Measurements from ENCODE around the gene ACE.
A peak's percentile ranks its signal among the peaks of the same experiment; 100 is the strongest.

The ACE gene

DNA sequence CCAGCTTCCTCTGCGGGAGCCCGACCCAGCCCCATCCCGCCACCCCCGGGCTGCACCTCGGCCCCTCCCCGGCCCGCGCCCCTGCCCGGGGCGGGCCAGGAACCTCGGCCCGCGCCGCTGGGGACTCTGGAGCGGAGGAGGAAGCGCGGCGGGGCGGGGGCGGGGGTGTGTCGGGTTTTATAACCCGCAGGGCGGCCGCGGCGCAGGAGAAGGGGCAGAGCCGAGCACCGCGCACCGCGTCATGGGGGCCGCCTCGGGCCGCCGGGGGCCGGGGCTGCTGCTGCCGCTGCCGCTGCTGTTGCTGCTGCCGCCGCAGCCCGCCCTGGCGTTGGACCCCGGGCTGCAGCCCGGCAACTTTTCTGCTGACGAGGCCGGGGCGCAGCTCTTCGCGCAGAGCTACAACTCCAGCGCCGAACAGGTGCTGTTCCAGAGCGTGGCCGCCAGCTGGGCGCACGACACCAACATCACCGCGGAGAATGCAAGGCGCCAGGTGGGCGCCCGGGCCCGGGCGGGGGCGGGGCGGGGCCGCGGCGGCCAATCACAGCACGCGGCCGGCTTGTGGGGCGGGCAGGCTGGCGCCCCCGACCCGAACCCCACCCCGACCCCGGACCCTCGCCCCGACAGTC lies at the start of gene ACE:
Gene ACE (plus strand): TSS at position 208 of the 626 bp plus-strand sequence. CDS start 34 bp downstream, at position 242.
- peak; percentile 74 for DNase-seq

DNA sequence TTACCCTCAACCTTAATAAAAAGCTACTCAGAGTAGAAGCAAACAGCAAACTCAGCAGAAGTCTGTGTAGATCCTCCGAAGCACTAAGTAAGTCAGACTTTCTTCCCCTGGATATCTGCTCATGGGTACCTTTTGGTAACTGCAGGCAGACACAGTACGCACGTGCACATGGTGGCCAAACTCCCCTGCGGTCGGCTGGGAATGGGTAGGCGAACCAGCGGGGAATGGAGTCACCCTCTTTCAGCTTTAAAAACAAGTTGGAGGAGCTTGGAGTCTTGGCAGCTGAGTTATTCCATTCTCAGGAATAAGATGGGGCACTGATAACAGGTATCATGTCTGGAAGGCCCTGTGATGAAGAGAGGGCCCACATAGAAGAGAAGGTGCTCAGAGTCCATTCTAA lies 47.1 kb upstream of the ACE start:
- DNase-seq: no peak

DNA sequence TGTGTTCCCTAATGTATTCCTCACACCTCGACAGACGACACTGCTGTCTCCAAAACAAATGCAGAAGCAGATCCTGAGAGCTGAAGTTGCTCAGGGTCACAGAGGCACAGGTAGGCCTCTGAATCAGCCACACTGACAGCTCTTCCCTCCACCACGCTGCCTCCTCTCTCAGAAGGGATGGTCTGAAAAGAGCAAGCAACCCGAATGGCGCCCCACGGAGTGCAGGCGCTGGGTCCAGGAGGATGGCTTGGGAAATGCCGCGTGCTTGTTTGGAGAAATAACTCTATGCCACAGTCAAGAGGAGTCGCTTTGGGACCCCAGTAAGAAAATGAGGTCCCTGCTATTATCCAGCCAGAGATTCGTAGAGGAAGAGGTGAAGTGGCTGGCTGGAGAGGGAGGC lies 46.6 kb upstream of the ACE start:
- DNase-seq: no peak

DNA sequence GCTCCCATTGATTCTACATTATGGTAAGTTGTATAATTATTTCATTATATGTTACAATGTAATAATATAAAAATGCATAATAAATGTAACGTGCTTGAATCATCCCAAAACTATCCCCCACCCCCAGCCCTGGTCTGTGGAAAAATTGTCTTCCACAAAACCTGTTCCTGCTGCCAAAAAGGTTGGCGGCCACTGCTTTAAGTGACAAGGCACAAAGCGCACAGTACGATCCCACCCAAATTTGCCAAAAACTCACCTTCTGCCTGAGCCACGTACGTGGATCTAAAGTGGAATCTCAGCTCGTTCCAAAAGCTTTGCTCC lies 45.3 kb upstream of the ACE start:
- DNase-seq: no peak

DNA sequence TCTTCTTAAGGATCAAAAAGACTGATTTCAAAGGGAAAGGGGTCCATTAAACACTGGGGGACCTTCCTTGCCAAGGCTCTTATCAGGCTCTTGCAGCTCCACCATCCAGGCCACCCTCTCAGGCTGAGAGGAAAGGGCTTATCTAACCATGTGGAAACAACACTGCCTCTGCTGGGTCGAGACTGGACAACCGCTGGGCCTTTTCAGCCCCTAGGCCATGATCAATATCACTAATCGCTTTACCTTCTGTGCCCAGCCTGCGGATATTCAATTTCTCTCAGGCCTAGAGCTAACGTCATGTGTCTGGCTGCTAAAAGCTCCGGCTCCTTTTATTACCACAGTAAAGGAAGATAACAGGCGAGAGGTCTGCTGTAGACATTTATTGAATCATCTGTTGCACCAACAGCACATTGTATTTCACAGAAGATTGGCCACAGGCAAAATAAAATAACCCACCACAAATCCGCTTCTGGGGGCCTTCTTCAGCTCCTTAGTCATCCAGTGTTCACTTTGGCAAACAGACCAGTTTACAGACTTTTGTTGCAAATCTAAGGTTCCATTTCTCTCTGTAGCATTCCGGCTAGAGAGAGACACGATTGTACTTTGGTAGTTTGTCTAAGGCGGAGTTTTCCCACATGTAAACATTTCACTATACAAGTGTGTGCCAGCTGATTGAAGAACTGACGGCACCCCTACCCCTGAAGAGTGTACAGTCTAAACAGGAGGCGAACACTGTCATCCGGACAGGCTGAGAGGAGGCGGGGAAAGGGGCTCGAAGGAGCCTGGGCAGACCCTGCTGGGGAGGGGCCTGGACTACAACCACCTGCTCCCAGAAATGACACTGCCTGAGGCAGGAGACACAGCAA lies 44.7 kb upstream of the ACE start:
- DNase-seq: no peak

DNA sequence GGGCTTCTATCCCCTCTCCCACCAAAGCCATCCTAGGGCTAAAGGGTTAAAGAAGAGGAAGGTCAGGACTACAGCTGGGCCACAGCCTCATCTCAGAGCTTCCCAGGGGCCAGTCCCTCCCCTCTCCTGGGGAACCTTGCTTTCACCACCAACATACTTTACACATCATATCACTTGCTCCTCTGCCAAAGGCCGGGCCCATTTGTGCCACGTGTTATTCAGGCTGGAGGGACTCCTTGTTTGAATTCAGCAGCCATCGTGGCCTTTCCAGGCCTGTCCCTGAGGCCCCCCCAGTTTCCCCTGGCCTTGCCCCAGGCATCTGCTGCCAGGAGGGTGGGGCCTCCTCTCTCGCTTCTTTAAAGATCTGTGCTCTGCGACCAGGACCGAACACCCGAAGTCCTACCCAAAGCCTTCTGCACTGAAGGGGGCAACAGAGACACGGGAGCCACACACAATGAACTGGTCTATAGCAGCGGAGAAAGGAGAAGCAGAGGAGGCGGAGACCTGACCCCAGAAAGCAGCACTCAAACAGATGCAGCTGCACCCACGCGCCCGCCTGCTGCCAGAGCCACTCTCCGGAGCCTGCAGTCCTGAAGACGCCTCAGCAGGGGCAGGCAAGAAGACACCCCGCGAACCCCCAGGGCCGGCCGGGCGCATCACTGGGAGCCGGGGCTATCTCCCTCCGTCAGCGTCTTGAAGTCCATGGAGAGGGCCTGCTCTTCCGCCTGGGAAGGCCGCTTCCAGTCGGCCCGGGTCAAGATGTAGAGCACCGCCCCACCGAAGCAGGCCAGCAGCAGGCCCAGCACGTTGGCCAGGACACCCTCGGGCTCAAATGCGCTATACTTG lies 42.9 kb upstream of the ACE start:
- DNase-seq: no peak

DNA sequence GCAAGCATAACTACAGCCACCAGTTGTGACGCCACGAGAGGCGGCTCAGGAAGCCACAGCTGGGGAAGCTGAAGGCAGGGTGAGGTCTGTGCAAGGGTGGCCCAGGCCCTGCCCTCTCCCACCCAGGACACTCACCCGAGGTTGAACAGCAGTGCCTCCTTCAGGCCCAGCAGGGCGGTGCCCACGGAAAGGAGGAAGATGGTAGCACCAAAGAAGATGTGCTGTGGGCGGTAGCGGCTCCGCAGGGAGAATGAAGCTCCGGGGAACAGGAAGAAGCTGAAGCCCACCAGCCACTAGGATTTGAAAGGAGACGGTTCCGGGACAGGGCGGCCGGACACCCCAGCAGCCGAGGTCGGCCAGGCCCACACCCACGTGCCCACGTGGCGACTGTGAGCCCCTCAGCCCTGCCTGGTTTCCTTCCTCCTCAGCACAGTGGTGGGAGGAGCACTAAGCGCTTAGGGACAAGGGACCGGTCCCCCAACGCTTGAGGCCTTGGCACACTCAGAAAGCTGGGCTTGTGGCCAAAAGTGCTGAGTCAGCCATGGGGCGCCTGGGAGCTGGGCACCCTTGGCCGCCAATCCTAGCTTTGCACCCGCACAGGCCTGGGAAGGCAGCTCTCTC lies 41.8 kb upstream of the ACE start:
- DNase-seq: no peak

DNA sequence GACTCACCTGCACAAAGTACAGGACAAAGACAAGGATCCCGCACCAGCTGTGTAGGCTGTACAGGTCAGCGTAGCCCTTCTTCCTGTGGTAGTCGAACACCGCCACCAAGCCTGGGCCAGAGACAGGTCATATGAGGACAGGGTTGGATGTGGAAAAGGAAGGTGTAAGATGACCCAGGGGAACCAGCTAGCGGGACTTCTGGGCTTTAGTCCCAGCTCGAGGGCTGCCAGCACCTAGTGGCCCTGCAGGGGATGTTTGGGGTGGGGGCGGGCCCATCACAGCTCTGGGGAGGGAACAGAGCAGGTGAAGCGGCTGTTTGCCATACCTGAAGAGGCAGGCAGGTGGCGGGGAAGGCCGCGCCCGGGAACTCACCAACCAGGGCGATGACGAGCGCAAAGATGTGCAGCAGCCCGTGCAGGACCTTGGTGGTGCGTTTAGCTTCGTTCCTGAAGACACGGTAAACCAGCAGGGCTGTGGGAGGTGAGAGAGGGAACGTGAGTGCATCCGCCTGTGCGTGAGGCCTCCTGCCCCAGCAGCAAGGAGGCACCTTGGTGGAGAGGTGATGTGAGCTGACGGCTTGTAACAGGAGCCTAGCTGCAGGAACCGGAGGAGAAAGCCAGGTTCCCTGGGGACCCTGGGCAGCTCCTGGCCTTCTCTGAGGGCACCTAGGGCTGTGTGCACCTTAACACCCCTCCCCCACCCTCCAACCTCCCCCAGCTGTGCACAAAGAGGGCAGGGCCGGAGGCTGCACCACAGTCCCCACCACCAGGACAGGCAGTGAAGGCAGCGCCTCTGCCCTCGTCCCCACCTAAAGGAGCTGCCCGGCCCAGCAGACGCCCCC lies 41.0 kb upstream of the ACE start:
- DNase-seq: no peak

DNA sequence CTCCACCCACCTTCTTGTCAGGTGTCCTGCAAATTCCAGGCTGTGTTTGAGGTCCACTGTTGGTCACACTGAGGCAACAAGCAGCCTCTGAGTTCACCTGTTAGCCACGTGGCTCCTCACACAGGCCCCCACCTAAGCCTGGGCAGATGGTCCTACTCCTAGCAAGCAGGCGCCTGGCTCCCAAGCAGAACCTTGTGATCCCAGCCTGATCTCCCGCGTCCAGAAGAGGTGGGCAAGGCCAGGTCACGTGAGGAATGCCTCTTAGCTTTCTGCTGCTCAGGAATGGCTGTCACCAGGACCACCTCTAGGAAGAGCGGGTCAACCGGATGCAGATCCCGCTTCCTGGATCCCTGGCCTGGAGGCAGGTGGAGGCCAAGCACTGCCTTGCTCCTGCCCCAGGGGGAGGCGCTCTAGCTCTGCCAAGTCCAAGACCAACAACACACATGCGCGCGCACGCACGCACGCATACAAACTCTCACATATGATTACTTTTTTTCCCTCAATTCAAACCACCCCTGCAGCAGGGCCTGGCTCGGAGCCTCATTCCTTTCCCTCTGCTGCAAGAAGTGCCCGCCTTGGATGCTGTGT lies 40.2 kb upstream of the ACE start:
- no peak for DNase-seq

DNA sequence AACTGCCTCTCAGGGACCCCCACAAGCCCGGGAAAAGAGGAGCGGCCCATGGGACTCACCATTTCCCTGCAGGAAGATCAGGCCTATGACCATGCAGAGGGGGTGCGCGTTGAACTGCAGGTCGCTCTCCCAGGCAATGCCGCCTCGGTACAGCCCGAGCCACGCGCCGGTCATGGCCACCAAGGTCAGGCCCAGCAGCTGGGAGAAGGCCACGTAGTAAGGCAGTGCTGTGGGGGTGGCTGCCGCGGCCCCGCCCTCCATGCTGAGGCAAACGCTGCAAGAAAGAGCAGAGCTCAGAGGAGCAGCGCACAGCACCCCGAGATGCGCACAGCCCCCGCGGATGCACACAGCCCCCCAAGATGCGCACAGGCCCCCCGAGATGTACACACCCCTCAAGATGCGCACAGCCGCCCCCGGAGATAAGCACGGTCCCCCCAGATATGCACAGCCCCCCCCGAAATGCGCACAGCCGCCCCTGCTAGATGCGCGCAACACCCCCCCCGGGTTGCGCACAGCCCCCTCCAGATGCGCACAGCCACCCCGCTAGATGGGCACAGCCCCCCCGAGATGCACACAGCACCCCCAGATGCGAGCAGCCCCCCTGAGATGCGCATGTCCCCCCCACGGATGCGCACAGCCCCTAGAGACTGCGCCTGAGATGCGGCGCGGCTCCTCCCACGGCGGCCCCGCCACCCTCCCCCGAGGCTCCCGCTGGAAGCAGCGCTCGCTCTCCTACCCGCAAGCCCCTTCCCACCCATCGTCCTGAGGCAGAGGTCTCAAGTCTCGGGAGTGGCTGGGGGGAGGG lies 39.4 kb upstream of the ACE start:
- DNase-seq: no peak

DNA sequence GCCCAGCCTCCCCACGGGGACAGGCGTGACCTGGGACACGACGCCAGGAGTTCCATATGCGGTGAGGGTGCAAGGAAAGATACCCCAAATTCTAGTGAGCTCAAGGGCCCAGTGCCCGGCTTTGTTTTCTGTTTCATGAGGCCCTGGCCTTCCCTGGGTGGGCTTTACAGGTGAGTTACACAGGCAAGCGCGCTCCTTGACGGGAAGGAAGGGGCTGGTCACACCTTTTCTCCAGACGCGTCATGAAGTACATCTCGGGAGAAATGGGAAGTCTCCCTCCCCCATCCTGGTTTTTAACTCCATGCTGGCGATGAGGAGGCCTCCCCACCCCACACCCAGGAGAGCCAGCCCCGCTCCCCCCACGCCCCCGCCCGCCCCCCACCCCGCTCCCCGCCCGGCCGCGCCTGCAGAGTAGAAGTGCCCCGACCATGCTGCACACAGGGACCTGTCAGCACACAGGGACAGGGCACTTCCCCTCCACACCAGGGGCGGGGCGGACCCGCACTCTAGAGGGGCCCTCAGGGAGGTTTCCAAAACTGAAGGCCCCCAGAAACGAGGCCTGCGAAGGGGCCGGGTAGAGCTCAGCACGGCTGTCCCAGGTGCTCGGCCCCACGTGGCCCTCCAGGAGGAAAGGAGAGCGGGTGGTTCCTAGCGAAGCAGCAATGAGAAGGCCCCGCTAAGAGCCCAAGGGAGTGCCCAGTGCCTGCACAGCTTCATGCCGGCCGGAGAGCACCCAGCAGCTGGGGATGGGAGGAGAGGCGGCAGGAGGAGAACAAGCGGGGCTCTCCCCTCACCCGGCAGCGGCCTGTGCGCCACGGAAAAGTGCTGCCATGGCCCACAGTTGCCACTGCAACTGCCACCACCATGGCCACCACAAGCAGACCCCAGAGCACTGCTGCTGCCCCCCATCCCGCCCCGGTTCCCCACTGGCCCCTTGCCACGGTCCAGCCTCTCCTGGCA lies 38.5 kb upstream of the ACE start:
- no peak for DNase-seq

DNA sequence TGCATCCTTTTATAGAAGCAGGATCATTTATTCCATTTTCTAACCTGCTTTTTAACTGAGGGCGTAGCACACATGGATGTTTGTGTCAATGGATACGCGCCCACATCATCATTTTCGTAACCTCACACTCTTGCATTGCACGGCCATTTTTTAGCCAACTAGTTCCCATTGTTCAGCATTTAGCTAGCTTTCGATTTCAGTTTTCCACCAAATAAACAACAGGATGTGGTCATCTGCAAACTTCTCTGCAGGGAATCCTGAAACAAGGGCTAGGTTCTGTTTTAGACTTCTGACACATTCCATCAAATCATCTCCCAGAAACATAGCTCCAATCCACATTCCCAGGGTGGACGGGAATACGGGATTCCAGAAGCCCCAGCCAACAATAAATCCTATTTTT lies 37.2 kb upstream of the ACE start:
- no peak for DNase-seq

DNA sequence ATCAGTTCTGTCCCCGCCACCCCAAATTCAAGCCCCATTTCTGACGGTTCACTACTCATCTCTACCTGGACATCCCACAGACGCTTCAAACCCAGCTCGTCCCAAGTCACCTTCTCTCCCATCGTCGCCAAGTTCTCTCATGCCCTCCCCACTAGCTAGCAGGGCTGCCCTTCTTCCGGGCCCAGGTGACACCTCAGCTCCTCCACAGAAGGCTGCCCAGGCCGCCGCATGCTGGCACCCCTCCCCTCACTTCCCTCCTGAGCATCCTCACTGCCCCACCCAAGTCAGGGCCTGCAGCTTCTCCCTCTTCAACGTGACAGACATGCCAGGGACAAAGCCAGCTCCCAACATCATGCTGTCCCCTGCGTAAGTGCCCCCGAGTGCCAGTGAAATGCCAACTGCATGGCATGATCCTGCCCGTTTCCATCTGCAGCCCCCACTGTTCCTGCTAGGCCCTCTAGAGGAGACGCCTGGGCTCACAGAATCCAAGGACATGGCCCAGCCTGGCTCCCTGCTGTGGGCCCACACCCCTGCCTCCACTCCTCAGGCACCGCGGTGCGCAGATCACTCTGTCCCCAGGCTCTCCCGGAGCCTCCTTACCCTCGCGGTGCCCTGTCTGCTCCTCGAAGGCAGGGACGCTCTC lies 36.6 kb upstream of the ACE start:
- DNase-seq: no peak

DNA sequence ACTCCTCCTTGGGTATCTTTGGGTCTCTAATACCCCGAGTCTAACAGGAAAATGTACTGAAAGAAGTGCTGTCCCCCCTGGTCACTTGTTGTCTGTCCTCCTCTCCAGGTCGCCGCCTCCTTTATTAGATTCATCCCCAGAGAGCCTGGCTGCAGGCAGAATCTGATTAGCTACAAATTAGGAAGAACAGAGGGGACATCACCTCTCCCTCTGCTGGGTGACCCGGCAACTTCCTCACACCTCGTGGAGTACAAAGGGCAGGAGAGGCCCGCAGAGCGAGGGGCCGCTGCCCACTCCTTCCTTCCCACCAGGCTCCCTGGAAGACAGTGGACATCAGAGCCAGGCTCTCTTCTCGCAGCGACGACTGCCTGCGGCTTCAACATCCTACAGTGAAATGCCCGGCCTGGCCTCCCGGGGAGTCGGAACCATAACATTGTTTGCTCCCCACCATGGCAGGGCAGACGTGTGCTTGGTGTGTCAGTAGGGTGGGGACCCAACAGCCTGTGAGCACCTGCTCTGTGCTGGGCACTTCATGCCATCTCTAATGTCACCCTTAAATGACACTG lies 36.0 kb upstream of the ACE start:
- no peak for DNase-seq

DNA sequence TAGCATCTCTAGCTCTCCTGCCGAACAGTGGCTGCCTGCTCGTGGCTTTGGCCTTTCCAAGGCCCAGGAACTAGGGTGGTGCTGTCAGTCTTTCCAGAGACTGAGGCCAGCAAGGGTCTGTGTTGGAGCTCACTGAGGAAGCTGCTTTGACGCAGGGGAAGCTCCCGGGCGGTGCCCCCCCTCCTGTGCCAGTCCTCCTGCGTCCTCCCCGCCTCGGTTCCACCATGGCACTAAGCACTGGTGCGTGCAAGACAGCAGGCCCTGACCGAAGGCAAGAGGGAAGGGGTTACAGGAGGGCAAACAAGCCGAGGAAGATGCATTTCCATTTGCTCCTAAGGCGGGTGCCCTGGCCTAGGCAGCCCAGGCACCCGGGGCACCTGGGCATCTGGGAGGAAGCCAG lies 35.2 kb upstream of the ACE start:
- no peak for DNase-seq

DNA sequence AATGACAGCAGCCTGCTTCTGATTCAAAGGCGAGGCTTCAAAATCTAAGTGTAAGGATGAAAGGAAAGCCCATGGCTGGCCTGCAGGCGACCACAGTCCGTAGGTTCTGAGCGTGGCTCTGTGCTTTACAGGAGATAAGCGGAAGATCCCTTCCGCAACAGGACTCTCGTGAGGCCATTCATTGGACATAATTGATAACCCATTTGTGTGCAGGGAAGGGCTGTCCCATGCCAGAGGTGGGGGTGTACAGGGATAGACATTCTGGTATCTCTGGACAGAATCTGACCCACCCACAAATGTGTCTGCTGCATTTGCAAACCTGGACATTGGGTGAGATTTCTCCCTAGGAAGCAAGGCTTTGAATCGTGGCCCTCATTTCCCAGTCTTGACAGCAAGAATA lies 34.8 kb upstream of the ACE start:
- no peak for DNase-seq

DNA sequence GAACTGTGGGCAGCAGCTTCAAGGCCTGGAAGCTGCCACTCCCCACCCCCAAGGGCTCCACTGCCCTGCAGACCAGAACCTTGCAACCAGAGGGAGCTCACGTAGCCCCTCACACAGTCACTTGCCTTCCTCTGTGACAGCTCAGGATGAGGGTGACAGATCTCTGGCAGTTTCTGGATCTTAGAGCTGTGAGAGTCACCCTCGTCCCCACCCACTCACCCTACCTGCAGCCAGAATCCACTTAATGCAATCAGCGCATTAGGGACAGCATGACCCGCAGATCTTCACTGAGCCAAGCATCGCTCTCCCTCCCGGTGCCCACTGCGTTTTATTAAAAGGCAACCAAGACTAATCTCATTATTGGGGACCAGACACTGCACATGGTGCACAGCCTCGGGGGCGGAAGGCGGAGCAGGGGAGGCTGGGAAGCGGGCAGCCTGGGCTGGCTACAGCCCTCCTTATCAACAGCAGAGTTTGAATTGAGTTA lies 34.3 kb upstream of the ACE start:
- no peak for DNase-seq

DNA sequence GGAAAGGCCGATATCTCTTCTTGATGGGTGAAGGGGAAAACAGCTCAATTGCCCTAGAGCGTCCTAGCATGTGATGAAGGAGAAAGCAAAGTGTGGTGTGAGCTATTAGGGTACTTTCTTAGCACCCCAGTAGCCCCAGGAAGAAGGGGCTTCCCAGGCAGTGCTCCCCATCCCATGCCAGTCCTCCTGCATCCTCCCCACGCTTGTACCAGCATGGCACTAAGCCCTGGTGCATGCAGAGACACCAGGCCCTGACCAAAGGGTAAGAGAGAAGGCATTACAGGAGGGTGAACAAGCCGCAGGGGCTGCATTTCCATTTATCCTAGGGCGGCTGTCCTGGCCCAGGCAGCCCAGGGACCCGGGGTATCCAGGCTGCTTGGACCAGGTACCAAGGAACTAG lies 33.8 kb upstream of the ACE start:
- no peak for DNase-seq

DNA sequence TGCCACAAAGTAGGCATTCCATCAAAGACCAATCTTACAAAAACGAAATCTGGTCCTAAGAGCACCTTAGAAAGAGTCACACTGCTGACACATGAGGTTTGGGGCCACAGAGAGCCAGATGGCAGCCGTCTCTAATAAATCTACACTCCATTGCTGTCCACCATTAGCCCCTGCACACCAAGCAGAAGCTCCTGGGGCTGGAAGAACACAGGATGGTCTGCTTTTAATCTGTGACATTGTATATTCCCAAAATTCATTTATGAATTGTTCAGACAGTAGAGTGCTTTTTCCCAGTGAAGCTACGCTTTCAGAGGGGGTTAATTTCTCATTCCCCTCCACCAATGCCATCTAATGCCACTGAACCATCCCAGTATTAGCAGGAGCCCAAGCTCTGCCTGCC lies 32.4 kb upstream of the ACE start:
- DNase-seq: no peak
